NCI-H1105 (cell line): ENCODE data around the gene CC2D2A.
"Not testable (repeated sequence)": the region's sequence is repeated elsewhere in the genome, so short reads cannot be mapped to it uniquely, and the experiment has no call there.

ENCODE experiments used
- DNase-seq: peaks from one replicate; lab custom pipeline; 2025; lab: John Stamatoyannopoulos, UW

The CC2D2A gene

DNA sequence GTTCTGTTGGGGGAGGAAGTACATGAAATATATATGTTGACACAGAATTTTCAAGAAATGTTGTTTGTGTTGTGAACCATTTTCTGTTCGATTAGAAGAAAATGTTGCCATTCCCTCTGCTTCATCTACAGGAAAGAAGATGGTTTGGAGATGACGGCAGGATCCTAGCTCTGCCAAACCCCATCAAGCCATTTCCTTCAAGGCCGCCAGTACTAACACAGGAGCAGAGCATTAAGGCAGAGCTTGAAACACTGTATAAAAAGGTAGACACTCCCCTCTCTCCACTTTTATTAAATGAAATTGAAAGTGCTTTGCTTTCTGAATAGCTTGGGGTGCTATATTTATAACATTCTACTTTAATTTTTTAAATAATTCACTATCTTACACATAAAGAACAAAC, 46.8 kb downstream of the CC2D2A start:
- no peak for DNase-seq

DNA sequence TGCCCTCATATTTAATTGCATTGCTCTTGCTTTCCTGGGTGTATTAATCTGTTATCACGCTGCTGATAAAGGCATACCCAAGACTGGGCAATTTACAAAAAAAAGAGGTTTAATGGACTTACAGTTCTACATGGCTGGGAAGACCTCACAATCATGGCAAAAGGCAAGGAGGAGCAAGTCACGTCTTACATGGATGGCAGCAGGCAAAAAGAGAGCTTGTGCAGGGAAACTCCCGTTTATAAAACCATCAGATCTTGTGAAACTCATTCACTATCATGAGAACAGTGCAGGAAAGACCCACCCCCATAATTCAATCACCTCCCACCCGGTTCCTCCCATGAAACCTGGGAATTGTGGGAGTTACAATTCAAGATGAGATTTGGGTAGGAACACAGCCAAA, 48.0 kb downstream of the CC2D2A start:
- DNase-seq: not testable (repeated sequence)

DNA sequence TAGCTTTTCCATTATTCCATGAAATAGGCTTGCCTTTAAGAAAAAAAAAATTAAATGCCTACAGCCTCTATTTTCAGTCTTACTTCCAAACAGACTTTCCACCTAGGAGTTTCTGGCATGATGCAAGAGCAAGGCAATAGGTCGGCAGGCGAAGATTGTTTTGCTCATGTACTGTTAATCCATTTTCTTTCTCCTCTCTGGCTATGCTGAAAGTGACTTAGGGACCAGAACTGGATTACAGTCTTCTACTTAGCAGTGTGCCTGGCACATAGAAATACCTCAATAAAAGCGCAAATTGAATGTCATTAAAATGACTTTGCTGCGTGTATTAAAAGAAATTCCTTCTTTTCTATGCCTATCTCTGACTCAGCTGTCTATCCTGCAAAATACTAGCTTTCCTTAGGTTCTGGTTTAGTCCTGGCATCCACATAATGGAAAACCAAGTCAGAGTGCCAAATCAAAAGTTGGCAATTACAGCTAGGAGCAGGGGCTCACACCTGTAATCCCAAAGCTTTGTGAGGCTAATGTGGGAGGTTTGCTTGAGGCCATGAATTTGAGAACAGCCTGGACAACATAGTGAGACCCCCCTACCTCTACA, 51.9 kb downstream of the CC2D2A start:
- DNase-seq: no peak

DNA sequence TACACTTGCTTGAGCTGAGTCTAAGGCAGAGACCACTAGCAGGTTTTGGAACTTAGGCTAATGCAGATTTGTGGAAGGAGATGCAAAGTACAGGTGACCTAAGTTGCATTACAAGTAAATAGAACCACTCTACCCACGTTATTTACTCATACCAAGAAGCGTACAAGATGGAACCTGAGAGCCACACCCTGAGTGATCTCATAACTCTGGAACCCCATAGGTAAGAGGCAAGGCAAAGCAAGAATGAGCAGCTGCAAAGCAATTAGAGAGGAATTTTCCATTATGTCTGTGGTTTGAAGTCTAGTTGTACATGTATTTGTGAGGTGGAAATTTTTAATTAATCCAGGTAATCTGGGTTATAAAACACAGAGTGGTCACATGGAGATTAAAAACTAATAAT, 55.4 kb downstream of the CC2D2A start:
- DNase-seq: no peak

DNA sequence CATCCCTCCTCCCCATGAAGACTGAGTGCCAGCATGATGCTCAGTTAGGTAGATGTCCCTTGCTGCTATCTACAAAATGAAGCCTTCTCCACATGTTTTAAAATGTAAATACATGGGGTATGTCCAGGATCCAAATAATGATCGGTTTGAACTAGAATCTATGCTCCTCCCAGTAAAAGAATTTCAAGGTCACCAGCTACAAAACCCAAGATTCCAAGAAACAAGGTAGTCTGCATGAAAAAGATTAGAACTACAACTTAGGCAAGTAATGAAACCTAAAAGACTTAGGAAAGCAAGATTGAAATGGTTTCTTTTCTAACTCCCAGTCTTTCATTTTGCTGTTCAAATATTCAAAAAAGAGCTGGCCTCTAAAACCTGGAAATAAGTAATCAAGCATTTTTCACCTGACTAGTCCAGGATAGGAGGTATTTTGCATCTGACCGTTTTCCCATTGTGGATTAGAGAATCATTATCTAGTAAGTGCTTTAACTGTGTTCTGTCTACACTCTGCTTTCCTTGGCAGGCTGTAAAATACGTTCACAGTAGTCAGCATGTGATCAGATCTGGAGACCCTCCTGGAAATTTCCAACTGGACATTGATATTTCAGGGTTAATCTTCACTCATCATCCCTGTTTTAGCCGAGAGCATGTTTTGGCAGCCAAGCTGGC, 57.4 kb downstream of the CC2D2A start:
- no peak for DNase-seq

DNA sequence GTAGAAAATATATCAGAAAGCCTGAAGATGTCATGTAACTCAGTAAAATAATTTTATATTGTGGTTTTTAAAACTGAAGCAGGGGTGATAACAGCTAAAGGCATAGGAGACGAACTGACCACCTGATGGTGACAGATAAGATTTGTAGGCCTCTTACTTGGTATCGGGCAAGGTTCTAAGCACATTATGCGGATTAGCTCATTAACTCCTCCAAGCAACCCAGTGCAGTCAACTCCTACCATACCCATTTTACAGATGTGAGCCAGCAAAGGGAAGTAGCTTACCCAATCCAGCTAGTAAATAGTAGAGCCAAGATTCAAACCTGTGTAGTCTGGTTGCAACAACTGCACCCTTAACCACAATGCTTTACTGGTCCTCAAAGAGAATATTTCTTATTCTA, 62.1 kb downstream of the CC2D2A start:
- DNase-seq: no peak

DNA sequence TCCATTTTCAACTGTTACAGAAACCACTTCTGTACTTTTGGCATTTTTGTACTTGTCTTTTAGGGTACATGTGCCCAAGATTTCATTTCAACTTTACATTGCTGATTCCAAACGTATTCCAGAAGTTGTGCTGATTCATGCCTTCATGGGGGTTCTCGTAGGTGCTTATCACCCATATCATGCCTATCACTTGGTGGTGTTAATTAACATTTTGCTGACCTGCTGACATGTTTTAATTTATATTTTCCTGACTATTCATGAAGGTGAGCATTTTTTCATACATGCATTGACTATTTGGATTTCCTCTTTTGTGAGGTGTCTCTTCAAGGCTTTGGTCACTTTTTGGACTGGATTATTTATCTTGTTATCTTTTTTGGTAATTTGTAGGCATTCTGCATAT, 64.1 kb downstream of the CC2D2A start:
- DNase-seq: no peak

DNA sequence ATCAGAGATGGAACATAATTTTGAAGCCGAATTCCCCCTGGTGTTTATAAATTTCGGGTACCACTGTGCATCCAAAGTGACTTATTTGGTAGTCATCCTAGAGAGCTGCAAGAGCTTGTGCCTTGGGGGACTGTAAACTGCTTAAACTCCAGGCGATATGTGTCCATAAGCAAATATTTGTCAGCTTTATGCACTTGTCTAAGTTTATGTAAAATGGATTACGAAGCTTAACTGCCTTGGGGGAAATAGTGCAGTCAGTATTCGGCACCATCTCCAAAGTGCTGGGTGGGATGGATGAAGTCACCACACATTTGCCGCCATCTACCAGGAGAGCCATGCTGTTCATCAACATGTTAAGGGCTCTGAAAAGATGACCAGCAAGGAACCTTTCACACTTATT, 65.9 kb downstream of the CC2D2A start:
- no peak for DNase-seq

DNA sequence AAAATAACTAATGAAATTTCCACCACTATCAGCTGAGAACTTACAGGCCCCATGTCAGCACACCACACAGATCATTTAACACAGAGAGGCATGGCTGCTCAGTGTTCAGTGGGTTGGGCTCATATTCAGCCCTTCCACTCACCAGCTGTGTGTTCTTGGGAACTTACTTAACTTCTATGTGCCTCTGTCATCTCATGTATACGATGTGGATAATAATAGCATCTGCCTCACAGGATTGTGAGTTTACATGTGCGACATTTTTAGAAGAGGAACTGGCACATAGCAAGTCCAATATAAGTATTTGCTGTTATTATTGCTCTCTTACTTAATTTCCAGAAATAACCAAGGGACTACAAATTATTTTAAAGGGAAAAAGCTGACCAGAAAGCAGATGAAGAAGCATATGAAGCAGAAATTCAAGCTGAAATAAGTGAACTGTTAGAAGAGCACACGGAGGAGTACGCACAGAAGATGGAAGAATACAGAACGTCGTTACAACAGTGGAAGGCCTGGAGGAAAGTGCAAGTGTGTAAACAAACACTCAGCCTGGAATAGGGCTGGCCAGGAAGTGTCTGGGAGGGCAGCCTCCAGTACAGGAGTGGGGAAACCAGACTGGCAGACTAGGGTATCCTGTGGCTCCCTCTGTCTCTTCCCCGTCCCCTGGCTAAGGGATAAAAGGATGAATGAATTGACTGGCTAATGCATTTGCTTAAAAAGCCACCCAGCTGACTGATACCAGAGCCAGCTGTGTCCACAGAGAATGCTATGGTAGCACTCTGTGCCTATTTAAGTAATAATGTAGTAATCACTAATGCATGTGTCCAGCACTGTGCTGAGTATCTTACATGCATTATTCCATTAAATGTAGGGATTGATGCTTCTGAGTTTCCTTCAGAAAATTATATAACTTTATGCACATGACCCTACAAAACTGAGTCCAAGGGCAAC, 67.1 kb downstream of the CC2D2A start:
- no peak for DNase-seq

DNA sequence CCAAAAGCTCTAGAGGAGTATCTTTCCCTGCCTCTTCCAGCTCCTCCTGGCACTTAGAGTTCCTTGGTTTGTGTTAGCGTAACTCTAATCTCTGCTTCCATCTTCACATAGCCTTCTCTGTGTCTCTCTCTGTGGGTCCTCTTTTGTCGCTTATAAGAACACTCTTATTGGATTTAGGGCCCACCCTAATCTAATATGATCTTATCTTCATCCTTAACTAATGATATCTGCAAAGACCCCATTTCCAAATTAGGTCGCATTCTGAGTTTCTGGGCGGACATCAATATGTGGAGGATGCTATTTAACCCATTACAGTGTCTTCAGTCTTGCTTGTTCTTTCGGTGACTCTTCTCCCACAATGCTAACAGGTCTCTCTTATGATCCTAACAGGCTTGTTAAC, 72.3 kb downstream of the CC2D2A start:
- DNase-seq: no peak

DNA sequence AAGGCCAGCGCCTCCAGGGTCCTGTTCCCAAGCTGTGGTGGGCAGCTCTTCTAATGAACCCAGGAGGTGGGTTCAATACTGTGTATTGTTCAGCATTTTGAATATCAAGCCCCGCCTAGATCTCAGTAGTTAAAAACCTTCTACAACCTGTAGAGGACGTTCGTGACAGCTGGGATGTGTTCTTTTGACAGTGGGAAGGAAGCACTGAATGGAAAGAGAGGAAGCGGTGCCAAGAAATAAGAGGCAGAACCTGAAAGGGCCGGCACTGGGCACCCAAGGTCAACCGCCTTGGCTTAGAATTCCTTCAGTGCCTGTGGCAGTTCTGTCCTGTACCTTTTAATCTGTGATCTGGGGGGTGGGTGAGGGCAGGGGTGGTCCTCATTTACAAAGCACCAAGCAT, 73.1 kb downstream of the CC2D2A start:
- DNase-seq: no peak

DNA sequence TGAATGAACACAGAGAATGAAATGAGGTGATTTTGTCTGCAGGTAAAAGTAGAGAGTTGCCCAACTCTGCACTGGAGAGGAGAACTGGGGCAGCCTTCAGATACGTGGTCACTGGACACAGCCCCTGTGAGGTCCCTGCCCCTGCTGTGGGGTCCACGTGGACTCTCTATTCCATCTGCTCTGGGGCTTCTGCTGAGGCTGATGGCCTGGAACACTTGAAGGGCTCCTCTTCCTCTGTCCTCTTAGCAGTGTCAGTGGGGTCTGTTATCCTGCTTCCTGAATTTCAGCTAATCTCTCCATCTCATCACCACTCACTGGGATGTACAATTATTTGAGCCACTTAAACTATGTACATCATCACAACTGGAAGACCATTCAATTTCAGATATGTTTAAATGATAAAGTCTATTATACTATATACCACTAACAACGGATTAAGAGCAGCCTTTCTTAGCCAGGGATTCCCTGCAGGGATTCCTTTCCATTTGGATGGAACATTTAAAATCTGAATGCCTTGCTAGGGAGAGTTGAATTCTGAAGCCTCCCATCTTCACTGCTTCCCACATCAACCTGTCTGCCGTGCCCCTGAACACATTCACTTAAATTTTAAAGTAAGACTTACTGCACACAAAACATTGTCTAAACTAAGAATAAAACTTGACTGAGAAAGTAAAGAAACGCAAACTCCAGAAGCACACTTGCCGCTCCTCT, 74.0 kb downstream of the CC2D2A start:
- DNase-seq: no peak

DNA sequence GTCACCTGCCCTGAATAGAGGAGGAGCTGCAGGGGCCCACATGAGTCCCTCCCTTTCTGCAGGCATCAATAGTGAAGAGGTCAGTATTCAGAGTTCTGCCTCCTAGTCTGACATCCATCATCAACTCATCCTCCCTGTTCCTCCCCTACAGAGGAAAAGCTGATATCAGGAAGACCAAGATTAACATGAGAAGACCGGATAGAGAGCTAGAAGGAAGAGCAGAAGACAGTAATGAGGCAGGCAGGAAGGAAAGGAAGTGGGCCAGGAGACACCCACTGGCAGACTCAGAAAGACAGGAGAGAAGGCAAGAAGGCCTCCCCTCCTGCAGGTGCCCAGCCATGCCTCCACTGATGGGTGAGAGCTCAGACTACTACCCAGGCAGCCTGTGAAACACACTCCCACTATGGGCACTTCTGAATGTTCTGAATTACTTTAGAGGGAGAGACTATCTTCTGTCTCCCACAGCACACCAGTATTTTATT, 74.6 kb downstream of the CC2D2A start:
- DNase-seq: no peak

DNA sequence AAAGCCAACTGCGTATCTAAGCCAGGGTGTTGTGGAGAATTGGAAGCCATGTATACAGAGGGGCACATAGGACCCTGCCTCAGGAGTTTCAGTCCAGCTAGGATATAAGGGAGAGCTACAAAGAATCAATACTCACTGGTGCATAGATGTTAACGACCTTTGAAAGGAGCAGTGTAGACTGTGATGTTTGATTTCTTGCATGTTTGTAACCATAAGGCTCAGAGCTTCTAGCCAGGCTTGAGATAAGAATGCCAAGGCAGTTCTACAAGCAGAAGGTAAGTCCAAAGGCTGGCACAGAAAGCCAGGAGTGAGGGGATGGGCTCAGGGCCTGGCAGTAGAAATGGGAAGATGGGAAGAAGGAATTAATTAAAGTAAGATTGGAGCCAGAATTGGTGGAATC, 75.7 kb downstream of the CC2D2A start:
- no peak for DNase-seq

DNA sequence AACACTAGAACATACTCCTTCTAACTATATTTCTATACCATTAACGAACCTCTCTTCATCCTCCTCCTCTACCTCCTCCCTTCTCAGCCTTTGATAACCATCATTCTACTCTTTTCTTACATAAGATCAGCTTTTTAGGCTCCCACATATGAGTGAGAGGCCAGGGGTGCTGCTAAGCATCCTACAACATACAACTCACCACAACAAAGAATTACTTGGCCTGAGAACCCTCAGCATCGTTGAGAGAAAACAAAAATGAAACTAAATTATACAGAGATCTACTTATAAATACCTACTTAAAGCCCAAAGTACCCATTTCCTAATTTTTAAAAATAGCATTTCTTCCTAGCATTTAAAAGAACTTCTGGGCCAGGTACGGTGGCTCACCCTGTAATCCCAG, 77.7 kb downstream of the CC2D2A start:
- DNase-seq: no peak

DNA sequence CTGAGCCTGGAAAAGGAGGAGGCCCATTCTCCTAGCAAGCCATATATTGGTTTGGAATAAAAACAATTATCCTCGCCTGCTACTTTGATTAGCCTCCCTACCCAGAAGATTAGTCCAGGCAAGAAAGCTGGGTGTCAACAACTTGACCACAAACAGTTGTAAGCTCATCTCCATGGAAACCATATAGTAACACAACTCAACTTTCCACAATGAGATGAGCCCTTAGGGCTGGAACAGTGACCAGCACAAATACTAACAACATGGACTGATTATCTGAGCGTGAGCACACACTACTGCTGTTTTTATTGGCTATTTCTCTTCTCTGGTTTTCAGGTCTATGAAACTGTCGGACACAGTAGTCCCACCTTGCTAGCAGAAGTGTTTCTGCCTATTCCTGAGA, 80.8 kb downstream of the CC2D2A start:
- no peak for DNase-seq

DNA sequence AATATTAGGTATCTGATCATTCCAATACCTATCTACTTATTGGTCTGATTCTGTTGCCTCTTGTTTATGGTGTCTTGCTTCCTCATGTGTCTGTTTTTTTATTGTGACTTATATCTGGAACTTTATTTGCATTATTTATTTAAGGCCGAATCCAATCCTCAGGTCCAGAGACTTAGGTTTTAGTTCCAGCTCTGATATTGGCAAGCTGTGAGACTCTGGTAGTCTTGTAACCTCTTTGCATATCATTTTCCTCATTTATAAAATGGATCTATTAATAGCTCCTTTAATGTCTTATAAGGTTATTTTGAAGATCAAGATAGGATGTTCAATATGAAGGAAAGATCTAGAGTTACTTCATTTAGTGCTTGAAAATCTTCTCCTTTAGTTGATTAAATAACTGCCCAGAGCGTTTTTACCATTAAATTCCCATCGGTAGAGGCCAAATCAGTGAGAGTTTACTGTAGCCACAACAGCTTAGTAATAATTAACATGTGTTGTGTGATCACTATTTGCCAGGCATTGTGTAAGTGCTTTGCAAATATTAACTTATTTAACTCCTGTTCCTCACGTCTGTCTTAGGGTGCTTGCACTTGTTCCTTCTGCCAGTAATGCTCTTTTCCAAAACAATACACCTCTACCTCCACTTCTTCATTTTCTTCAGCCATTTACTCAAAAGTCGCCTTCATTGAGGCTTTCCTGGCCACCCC, 82.2 kb downstream of the CC2D2A start:
- no peak for DNase-seq

DNA sequence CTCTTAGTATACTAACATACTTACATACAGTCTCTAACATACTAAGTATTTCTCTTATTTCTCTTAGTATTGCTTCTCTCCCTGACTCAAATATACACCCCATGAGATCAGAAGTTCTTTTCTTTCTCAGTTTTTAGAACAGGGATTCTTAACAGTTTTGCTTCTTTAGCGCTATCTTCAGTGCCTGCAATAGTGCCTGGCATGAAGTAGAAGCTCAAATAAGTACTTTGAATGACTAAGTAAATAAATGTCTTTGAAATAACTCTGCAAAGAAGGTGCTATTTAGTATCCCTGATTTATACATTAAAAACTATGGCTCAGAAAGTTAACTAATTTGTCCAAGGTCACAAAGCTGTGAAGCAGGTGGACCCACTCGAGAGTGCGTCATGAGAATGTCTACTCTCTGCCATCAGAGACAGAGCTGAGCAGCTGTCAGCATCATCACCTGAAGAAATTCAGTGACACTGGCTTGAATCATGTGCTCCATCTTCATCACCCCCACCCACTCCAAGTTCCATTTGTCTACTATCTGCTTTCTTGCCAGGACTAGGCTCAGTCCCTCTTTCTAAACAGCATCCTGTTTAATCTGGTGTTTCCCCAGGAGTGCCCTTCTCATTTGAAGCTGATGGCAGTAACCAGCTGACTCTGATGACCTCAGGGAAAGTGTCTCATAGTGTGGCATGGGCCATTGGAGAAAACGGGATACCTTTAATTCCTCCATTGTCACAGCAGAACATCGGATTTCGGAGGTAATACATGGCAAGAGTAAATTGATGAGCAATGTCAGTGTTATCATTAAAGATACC, 83.1 kb downstream of the CC2D2A start:
- DNase-seq: no peak

DNA sequence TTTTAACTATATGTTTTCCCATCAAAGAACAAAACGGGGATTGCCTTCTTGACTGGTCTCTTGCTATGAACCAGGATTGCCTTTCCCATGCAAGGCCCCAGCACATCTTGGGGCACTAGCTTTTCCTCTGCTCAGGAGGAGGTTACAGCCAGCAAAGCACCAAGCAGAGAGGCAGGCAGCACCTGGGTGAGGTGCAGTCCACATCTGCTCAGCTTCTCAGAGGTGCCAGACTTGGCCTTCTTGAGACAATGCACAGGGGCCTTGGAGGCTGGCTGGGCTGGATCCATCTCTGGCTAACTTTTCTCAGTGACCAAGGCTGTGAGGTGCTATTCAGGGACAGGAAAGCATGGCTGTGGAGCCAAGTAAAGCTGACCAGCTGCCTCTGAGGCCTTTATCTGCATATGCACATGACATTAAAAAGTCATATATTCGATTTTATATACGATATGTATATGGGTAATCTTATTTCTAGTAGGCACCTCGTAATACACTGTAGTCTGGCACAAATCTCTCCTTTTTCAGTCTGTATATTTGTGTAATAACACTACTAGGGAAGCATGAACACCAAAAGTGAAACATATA, 86.9 kb downstream of the CC2D2A start:
- DNase-seq: no peak

DNA sequence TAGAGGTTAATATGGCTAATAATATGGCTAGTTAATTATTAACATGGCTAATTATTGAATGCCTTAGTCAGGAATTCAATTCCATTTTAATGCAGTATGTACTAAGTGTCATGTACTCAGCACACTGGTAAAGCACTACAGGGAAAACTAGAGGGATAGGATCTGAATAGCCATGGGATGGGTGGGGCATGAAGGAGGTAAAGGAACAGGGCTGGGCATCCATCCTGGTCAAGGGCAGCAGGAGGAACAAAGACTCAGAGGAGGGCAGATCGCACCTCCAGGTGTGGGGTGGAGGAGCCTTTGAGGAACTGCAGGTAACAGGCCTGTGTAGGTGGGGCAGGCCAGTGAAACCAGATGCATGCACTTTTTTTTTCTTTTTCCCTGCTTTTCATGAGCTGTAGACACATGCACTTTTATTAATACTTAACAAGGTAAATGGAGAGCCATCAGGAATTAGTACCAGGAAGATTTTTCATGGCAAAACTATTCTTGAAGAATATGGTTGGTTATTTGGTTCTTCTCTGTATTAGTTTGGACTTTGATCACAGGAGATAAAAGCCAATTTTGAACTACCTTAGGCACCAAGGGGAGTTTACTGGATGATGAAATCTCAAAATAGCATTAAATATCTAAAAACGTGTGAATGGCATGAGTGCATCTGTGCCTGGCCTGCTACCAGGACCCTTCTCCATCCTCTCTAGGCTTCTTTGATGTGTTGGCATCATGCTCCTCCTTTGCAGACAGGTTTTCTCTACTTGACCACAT, 88.3 kb downstream of the CC2D2A start:
- DNase-seq: no peak
